RPMI7951 (cell line): ENCODE data around the gene SLC5A2. TPM values are rescaled to one million over a fixed set of nuclear protein-coding genes. Genes with fewer than 3 reads are reported as not detected.

ENCODE experiments used
- DNase-seq: peaks from one replicate; pipeline ENCODE4 v3.0.0-alpha.2; 2012; ENCODE audit warnings: low read depth
- total RNA-seq: library from RNA; depleted of rRNA; stranded (reverse); fragments of >200 nt; shearing (Covaris generic); gene quantifications from 2 replicates; pipeline ENCODE4 v1.2.3, GENCODE V29; 2014

The SLC5A2 gene
- total RNA-seq, 1 experiment from 2014 or later, result not detected

GRCh38 chr16:31459687-31460581 lies 23.0 kb upstream of the SLC5A2 start:
- DNase-seq, result peak; percentile 96

- peak; percentile 48 for DNase-seq
Measured at GRCh38 chr16:31460582-31461002, 22.3 kb upstream of the SLC5A2 start.

- DNase-seq, result no peak
Measured at GRCh38 chr16:31461201-31461920, 21.6 kb upstream of the SLC5A2 start.

GRCh38 chr16:31461921-31462804 lies 20.8 kb upstream of the SLC5A2 start:
- no peak for DNase-seq

- DNase-seq, result no peak
Measured at GRCh38 chr16:31464348-31464769, 18.6 kb upstream of the SLC5A2 start.

GRCh38 chr16:31464781-31465260 lies 18.1 kb upstream of the SLC5A2 start:
- no peak for DNase-seq

GRCh38 chr16:31465788-31466370 lies 17.0 kb upstream of the SLC5A2 start:
- DNase-seq, result no peak

GRCh38 chr16:31466381-31466841 lies 16.5 kb upstream of the SLC5A2 start:
- DNase-seq, result no peak

DNA sequence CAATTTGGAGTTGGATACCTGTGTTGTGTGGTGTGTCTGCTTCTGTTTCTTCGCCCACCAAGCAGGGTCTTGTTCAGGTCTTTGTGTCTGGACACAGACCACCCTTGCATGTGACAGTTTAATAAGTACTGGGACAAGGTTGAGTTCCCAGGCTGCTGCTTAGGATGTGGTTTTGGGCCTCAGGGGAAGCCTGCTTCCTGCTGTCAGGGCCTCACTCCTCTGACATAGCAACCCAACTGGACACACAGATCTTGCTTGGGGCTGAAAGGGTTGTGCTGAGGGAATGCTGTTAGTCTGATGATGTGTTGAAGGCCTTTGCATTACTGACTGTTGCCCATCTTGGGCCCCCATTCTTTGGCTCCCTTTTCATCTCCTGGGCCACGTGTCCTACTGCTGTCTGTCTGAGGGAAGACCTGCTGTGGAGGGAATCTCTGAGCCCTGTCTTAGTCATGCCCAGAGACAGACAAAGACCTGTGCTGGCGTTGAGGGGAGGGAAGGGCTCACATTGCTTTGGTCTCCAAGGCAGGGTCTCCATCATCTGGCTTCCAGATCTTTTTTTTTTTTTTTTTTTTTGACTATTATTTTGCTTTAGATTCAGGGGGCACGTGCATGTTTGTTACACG lies 15.7 kb upstream of the SLC5A2 start:
- peak; percentile 53 for DNase-seq

DNA sequence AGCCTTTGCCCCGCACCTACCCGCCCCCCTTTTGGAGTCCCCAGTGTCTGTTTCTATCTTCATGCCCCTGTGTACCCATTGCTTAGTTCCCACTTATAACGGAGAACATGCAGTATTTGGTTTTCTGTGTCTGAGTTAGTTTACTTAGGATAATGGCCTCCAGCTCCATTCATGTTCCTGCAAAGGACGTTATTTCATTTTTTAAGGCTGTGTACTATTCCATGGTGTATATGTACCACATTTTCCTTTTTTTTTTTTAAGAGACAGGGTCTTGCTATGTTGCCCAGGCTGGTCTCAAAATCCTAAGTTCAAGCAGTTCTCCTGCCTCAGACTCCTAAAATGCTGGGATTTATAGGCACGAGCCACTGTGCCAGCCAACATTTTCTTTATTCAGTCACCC lies 15.1 kb upstream of the SLC5A2 start:
- no peak for DNase-seq

DNA sequence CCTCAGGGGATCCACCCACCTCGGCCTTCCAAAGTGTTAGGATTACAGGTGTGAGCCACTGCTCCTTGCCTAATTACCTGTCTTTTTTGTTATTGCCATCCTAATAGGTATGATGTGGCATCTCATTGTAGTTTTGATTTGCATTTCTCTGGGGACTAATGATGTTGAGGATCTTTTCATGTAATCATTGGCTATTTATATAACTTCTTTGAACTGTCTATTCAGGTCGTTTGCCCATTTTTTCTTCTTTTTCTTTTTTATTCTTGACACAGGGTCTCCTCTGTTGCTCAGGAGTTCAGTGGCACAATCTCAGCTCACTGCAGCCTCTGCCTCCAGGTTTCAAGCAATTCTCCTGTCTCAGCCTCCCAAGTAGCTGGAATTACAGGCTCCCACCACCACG lies 12.3 kb upstream of the SLC5A2 start:
- DNase-seq, result no peak

- no peak for DNase-seq
Measured at GRCh38 chr16:31471241-31471874, 11.6 kb upstream of the SLC5A2 start.

DNA sequence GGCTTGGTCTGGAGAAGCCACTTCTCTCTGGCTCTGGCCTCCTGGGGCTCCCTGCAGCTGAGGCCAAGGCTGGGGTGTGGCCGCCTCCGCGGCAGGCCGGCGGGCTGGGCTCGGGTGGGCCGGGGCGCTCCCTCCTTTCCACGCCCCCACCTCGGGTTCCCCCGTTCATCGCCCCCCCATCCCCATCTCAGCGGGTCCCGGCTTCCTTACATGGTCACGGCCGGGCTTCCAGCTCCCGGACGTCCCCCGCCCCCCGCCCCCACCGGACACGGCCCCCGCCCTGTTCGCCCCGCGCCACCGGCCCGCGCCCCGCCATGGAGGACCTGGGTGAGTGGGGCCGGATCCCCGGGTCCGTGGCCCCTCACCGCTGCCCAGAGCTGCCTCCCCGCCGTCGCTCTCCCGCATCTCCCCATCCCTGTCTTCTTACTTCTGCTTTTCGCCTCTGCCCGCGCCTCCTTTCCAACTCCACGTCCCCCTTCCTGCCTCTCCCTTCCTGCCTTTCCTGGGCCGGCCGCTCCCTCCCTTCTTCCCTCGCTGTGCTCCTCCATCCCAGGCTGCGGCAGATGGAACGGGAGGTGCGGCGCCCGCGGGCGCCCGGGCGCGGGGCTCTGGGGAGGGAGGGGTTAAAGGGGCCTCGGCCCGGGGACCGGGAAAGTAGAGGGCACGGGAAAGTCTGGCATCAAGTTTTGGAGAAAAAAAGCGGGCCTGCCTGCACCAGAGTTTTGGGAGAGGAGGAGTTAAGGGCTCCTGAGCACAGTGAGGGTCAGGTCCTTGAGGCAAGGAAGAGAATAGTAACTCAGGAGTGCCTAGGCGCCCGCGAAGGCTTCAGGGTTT lies 10.8 kb upstream of the SLC5A2 start, which contains the start of gene TGFB1I1:
TSS of gene TGFB1I1 (plus strand) at position 278 of the 834 bp plus-strand sequence. CDS start at position 315, 37 bp downstream.
- peak; percentile 88 for DNase-seq

GRCh38 chr16:31472709-31473203 lies 10.2 kb upstream of the SLC5A2 start:
- peak; percentile 84 for DNase-seq

- DNase-seq, result no peak
Measured at GRCh38 chr16:31473264-31473984, 9.5 kb upstream of the SLC5A2 start.

GRCh38 chr16:31474173-31474714 lies 8.7 kb upstream of the SLC5A2 start:
- peak; percentile 42 for DNase-seq

- no peak for DNase-seq
Measured at GRCh38 chr16:31474773-31475738, 7.9 kb upstream of the SLC5A2 start.
